Measurements from ENCODE around the gene FARP1. TPM values are rescaled to one million over a fixed set of nuclear protein-coding genes. Genes with fewer than 3 reads are reported as not detected.

FARP1 gene
- total and polyA plus RNA-seq, 10 of the 15 experiments (the other 5 are each of a cell fraction or from before 2014, with no cell fraction given), result 0.17 to 6.9 (median 0.68) TPM

- TF ChIP-seq HDAC6 (IDR thresholded peaks at IDR 0.05; ENCODE audit: unreplicated experiment) (no peak), RCOR1 (conservative IDR thresholded peaks at IDR 0.05; ENCODE audit: low read depth, low read length) (no peak), EGR1 (IDR thresholded peaks at IDR 0.05; ENCODE audit: borderline replicate concordance in 1 of 2, low read depth in 2 of 2, low read length in 2 of 2) (no peak), TAF1 (IDR thresholded peaks at IDR 0.05; ENCODE audit: borderline replicate concordance, low read depth, low read length) (no peak), NR2C1 (IDR thresholded peaks at IDR 0.05) (no peak), ZNF24 (IDR thresholded peaks at IDR 0.05) (no peak), MLLT1 (IDR thresholded peaks at IDR 0.05) (no peak)
- TF ChIP-seq, protein P1, sequence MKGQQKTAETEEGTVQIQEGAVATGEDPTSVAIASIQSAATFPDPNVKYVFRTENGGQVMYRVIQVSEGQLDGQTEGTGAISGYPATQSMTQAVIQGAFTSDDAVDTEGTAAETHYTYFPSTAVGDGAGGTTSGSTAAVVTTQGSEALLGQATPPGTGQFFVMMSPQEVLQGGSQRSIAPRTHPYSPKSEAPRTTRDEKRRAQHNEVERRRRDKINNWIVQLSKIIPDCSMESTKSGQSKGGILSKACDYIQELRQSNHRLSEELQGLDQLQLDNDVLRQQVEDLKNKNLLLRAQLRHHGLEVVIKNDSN (IDR thresholded peaks at IDR 0.05; ENCODE audit: borderline replicate concordance, extremely low read length, insufficient read depth, low read depth, low read length), result no peak
- TF ChIP-seq, protein P2, sequence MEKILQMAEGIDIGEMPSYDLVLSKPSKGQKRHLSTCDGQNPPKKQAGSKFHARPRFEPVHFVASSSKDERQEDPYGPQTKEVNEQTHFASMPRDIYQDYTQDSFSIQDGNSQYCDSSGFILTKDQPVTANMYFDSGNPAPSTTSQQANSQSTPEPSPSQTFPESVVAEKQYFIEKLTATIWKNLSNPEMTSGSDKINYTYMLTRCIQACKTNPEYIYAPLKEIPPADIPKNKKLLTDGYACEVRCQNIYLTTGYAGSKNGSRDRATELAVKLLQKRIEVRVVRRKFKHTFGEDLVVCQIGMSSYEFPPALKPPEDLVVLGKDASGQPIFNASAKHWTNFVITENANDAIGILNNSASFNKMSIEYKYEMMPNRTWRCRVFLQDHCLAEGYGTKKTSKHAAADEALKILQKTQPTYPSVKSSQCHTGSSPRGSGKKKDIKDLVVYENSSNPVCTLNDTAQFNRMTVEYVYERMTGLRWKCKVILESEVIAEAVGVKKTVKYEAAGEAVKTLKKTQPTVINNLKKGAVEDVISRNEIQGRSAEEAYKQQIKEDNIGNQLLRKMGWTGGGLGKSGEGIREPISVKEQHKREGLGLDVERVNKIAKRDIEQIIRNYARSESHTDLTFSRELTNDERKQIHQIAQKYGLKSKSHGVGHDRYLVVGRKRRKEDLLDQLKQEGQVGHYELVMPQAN (conservative IDR thresholded peaks at IDR 0.05), result no peak
- ChIA-PET RAD21 (ENCODE audit: unreplicated experiment) (no interaction called here), SMC1A (ENCODE audit: uncharacterized antibody, unreplicated experiment) (interaction anchor here (0.7 to 3.6 kb wide), 2 partner anchors 12 to 19 kb away, joined by 3 to 15 read pairs; no protein-coding TSS in a partner anchor), CTCF (interaction anchor here (1.8 kb wide), 1 partner anchor 22 kb away, joined by 5 read pairs; no protein-coding TSS in a partner anchor), POLR2A (interaction anchor here (0.7 kb wide), 1 partner anchor 8 kb away, joined by 3 read pairs; no protein-coding TSS in a partner anchor)
- H3K9me3 ChIP-seq (replicated peaks; ENCODE audit: control insufficient read depth, insufficient read depth, low read length), result no peaks in the 10 kb centered on the region
- H3K4me2 ChIP-seq (ENCODE audit: control insufficient read depth, insufficient read depth), result no peak overlapping the region
- H3K79me2 ChIP-seq (ENCODE audit: control insufficient read depth, insufficient read depth, low read length), result no peaks in the 10 kb centered on the region
- no peaks in the 10 kb centered on the region for H3K27me3 ChIP-seq (replicated peaks in 1 of 2; ENCODE audit: control insufficient read depth in 2 of 2, insufficient read depth in 2 of 2, low read length in 1 of 2)
- no peaks in the 10 kb centered on the region for H4K20me1 ChIP-seq (ENCODE audit: control insufficient read depth, insufficient read depth)
- H3K4me1 ChIP-seq (ENCODE audit: control insufficient read depth, insufficient read depth, low read length), result no peaks in the 10 kb centered on the region
- no peak overlapping the region for H3K27ac ChIP-seq (ENCODE audit: control insufficient read depth, insufficient read depth)
- H3K4me3 ChIP-seq, result no peak overlapping the region
- H3K36me3 ChIP-seq (ENCODE audit: control insufficient read depth in 2 of 2, insufficient read depth in 2 of 2, low read length in 1 of 2), result no peaks in the 10 kb centered on the region
- in situ Hi-C loops (cut with MboI), result no loop called here
- no peak overlapping the region for H3K9ac ChIP-seq (ENCODE audit: control insufficient read depth, insufficient read depth, low read length)
- BruUV-seq (replicated peaks), result no TSS peak
- no peak for DNase-seq (ENCODE audit: low read depth, low spot score)
- intact Hi-C loops (cut with micrococcal nuclease; ENCODE audit: unreplicated experiment), result no loop called here
- no peak for ATAC-seq
- FAIRE-seq, result no peak
- no peak overlapping the region for H2AFZ ChIP-seq (ENCODE audit: control insufficient read depth, low read depth, low read length)
Measured at GRCh38 chr13:98223741-98224140, 80.8 kb downstream of the FARP1 start.
